HAP-1 (cell line): ENCODE data around the gene PMM2.

Experiments
- DNase-seq, 2 experiments: peaks; one replicate each; pipeline ENCODE4 v3.0.0-alpha.2; 2016 to 2020; ENCODE audit warnings: low spot score in 2 of 2
- H3K27me3 ChIP-seq: fragments of 250-450 bp; sonication (Bioruptor Pico); 2 replicates; pipeline ENCODE4 v1.5.1; 2020; ENCODE audit warnings: low read depth, mild to moderate bottlenecking, moderate library complexity
- H3K36me3 ChIP-seq: fragments of 250-450 bp; sonication (Bioruptor Pico); replicated peaks from 2 replicates; pipeline ENCODE4 v1.5.1; 2020; ENCODE audit warnings: mild to moderate bottlenecking
- H3K4me1 ChIP-seq: fragments of 250-450 bp; sonication (Bioruptor Pico); 2 replicates; pipeline ENCODE4 v1.5.1; 2020; ENCODE audit warnings: mild to moderate bottlenecking
- H3K4me3 ChIP-seq: fragments of 250-450 bp; sonication (Bioruptor Pico); 2 replicates; pipeline ENCODE4 v1.5.1; 2020; ENCODE audit warnings: mild to moderate bottlenecking, moderate library complexity
- H3K9me3 ChIP-seq: fragments of 250-450 bp; sonication (Bioruptor Pico); 2 replicates; pipeline ENCODE4 v1.5.1; 2020; ENCODE audit warnings: mild to moderate bottlenecking, moderate library complexity
- in situ Hi-C: fragments of 300-500 bp; cut with MboI; formaldehyde crosslinking; loops from 3 replicates; pipeline ENCODE4 v1.14.3; 2020; ENCODE audit warnings: low sequenced_read_pairs, inconsistent platforms, mixed read lengths

The PMM2 gene

GRCh38 chr16:8845699-8846298 lies 48.2 kb downstream of the PMM2 start:
- H3K4me3 ChIP-seq = no peak overlapping the region
- in situ Hi-C loops = no loop called here
- DNase-seq = no peak
- no peaks in the 10 kb centered on the region for H3K27me3 ChIP-seq
- no peaks in the 10 kb centered on the region for H3K4me1 ChIP-seq
- H3K9me3 ChIP-seq = no peaks in the 10 kb centered on the region
- peaks cover 39% of the 10 kb centered on the region for H3K36me3 ChIP-seq

DNA sequence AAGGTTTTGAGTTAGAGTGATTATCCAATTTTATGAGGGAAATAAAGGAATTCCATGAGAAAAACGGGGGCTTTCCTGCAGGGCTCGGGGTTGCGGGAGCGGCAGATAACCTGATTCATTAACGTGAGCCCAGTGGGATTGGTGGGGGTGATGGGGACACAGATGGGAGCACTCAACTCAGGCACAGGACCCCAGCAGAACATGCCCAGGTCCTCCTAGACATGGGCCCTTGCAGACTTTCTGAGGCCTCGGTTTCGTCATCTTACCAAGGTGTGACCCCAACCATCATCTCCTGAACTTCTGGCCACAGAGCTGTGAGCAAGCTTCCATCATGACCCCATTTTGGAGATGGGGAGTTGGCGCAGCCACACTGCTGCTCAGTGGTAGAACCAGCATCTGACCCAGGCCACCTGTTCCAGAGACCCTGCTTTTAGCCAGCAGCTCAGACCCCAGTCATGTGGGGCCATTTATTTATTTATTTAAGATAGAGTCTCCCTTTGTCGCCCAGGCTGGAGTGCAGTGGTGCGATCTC lies 48.8 kb downstream of the PMM2 start:
- in situ Hi-C loops = no loop called here
- Histone ChIP-seq H3K4me1 (no peaks in the 10 kb centered on the region), H3K9me3 (no peaks in the 10 kb centered on the region)

DNA sequence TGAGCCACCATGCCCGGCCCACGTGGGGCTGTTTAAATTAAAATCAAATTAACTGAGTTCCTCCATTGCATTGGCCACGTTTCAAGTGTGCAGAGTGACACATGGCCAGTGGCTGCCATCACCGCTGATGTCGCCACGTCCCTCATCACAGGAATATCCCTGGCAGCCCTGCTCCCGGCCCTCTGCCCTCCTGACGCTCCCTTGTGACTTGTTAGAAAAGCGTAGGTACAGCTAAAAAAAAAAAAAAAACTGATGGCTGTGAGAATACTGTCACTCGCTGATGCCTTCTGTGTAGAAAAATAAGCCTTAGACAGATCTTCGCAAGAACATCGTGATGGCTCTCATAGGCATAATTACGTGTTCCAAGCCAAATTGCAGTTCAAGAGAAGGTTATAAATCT lies 49.5 kb downstream of the PMM2 start:
- Histone ChIP-seq H3K4me3 (no peak overlapping the region), H3K36me3 (peaks cover 50% of the 10 kb centered on the region), H3K27me3 (no peaks in the 10 kb centered on the region), H3K9me3 (no peaks in the 10 kb centered on the region), H3K4me1 (no peaks in the 10 kb centered on the region)
- no peak for DNase-seq
- in situ Hi-C loops = no loop called here

More for the DNA sequence above, 48.8 kb downstream of the PMM2 start:
- no peak for DNase-seq
- H3K27me3 ChIP-seq = no peaks in the 10 kb centered on the region
- no peak overlapping the region for H3K4me3 ChIP-seq
- peaks cover 46% of the 10 kb centered on the region for H3K36me3 ChIP-seq

DNA sequence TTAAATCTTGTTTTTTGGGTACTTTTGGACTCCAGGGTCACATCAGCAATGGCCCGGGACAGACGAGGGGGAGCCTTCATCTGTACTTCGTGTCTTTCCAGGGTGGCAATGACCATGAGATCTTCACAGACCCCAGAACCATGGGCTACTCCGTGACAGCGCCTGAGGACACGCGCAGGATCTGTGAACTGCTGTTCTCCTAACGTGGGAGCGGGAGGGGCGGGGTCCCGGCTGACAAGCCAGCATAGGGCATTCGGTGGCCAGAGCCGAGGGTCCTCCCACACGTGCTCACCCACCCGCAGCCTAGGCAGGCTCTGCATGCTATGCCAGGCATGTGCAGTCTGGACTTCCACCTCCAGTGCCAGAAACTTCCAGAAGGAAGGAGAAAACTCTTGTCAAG lies 50.0 kb downstream of the PMM2 start:
- H3K4me3 ChIP-seq = no peak overlapping the region
- no peaks in the 10 kb centered on the region for H3K4me1 ChIP-seq
- in situ Hi-C loops = no loop called here
- H3K36me3 ChIP-seq = peaks cover 55% of the 10 kb centered on the region
- no peaks in the 10 kb centered on the region for H3K27me3 ChIP-seq
- DNase-seq = no peak
- H3K9me3 ChIP-seq = no peaks in the 10 kb centered on the region

DNA sequence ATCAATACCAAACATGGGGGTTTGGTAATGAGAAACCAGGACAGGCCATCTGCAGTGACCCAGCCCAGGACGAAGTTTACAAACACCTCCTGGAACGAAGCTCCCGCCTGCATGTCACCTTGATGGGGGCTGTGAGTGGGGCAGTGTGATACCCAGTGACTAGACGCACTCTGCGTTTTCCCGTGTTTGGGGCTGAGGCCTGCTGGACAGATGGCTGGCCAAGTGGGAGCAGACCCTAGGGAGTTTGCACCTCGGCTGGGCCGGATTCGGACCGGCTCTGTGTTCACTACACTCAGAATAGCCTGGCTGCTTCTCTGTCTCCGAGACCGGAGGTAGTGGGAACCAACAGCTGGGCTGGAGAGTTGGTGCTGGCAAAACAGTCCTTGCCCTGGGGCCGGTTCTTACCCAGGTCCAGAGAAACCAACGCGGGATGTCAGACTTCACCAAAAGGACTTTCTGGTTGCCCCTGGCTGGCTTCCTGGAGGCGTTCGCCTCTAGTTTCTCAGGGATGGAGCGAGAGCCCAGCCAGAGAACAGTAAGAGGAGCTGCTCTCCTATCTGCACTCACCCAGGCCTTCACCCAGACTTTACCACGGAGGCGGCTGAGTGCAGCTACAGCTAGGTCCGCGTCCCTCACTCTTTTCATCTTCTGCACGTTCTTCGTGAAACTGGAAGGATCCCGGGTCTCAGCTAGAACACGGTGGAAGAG lies 50.7 kb downstream of the PMM2 start:
- no peak for DNase-seq
- Histone ChIP-seq H3K36me3 (peaks cover 62% of the 10 kb centered on the region), H3K4me3 (no peak overlapping the region), H3K9me3 (no peaks in the 10 kb centered on the region), H3K4me1 (no peaks in the 10 kb centered on the region), H3K27me3 (no peaks in the 10 kb centered on the region)
- in situ Hi-C loops = no loop called here

GRCh38 chr16:8848939-8849391 lies 51.3 kb downstream of the PMM2 start:
- Histone ChIP-seq H3K27me3 (no peaks in the 10 kb centered on the region), H3K4me3 (no peak overlapping the region), H3K9me3 (no peaks in the 10 kb centered on the region), H3K4me1 (no peaks in the 10 kb centered on the region), H3K36me3 (peaks cover 67% of the 10 kb centered on the region)
- no peak for DNase-seq
- in situ Hi-C loops = no loop called here

- H3K27me3 ChIP-seq = no peaks in the 10 kb centered on the region
- no peaks in the 10 kb centered on the region for H3K4me1 ChIP-seq
- H3K9me3 ChIP-seq = no peaks in the 10 kb centered on the region
- peaks cover 71% of the 10 kb centered on the region for H3K36me3 ChIP-seq
- DNase-seq = no peak
- in situ Hi-C loops = no loop called here
- no peak overlapping the region for H3K4me3 ChIP-seq
Observed at GRCh38 chr16:8849411-8850011, 51.9 kb downstream of the PMM2 start.

DNA sequence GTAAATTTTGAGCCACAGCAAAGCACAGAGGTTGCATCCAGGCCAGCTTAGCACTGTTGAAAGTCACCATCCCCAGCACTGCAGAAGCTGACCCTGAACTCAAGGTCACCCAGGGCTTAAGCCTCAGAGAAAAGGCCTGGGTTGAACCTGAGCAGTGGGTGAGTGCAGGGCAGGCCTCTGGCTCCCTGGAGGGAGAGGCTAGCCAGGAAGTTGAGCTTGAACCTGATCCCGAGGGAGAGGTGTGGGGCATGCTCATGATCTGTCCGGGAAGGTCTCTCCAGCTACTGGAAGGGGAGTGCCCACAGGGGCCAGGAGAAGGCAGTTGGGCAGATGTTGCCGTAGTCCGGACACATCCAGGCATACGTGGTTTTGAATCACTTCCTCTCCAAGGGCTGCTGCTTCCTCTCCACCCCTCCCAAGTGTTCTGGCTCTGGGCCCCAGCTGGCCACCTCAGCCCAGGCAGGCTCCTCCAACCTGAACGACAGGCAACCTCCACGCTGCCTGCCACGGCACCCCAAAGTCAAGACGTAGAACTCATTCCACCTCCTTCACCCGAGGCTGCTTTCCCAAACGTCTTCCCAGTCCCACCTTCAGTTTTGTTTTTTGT lies 52.7 kb downstream of the PMM2 start:
- H3K36me3 ChIP-seq = peaks cover 78% of the 10 kb centered on the region
- no peaks in the 10 kb centered on the region for H3K9me3 ChIP-seq
- DNase-seq = no peak
- in situ Hi-C loops = no loop called here
- H3K27me3 ChIP-seq = no peaks in the 10 kb centered on the region
- no peak overlapping the region for H3K4me3 ChIP-seq
- no peaks in the 10 kb centered on the region for H3K4me1 ChIP-seq

- H3K4me1 ChIP-seq = no peaks in the 10 kb centered on the region
Observed at GRCh38 chr16:8851761-8852403, 54.2 kb downstream of the PMM2 start.

GRCh38 chr16:8852534-8852933 lies 54.9 kb downstream of the PMM2 start:
- Histone ChIP-seq H3K27me3 (no peaks in the 10 kb centered on the region), H3K9me3 (no peaks in the 10 kb centered on the region), H3K4me1 (no peaks in the 10 kb centered on the region), H3K36me3 (peaks cover 82% of the 10 kb centered on the region), H3K4me3 (no peak overlapping the region)
- in situ Hi-C loops = no loop called here
- no peak for DNase-seq

More at GRCh38 chr16:8851761-8852403, 54.2 kb downstream of the PMM2 start:
- no peaks in the 10 kb centered on the region for H3K9me3 ChIP-seq
- peaks cover 83% of the 10 kb centered on the region for H3K36me3 ChIP-seq
- no peaks in the 10 kb centered on the region for H3K27me3 ChIP-seq
- no peak overlapping the region for H3K4me3 ChIP-seq
- no peak for DNase-seq
- in situ Hi-C loops = no loop called here

GRCh38 chr16:8853150-8853549 lies 55.5 kb downstream of the PMM2 start:
- Histone ChIP-seq H3K4me3 (no peak overlapping the region), H3K9me3 (no peaks in the 10 kb centered on the region), H3K4me1 (no peaks in the 10 kb centered on the region), H3K27me3 (no peaks in the 10 kb centered on the region), H3K36me3 (peaks cover 85% of the 10 kb centered on the region)
- in situ Hi-C loops = no loop called here
- no peak for DNase-seq

DNA sequence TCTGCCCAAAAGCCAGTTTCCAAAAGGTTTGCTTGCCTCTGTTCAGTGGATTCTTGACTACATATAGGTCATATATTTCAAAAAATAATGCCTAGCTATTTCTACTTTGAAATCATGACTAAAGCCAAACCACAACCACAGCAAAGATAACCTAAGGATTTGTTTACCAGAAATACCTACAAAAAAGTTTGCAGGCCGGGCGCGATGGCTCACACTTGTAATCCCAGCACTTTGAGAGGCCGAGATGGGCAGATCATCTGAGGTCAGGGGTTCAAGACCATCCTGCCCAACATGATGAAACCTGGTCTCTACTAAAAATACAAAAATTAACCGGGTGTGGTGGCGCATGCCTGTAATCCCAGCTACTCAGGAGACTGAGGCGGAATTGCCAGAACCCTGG lies 56.0 kb downstream of the PMM2 start:
- H3K36me3 ChIP-seq = peaks cover 85% of the 10 kb centered on the region
- DNase-seq = no peak
- H3K27me3 ChIP-seq = no peaks in the 10 kb centered on the region
- no peaks in the 10 kb centered on the region for H3K4me1 ChIP-seq
- H3K9me3 ChIP-seq = no peaks in the 10 kb centered on the region
- no peak overlapping the region for H3K4me3 ChIP-seq
- in situ Hi-C loops = no loop called here

- no peak overlapping the region for H3K4me3 ChIP-seq
- H3K9me3 ChIP-seq = no peaks in the 10 kb centered on the region
- in situ Hi-C loops = no loop called here
- H3K36me3 ChIP-seq = peaks cover 85% of the 10 kb centered on the region
- no peak for DNase-seq
- no peaks in the 10 kb centered on the region for H3K27me3 ChIP-seq
- no peaks in the 10 kb centered on the region for H3K4me1 ChIP-seq
Observed at GRCh38 chr16:8854298-8854948, 56.8 kb downstream of the PMM2 start.
